GM18870 (cell line): ENCODE data around the gene BABAM2.

ENCODE experiments used
- ATAC-seq: cut with Tn5 transposase; IDR thresholded peaks from one replicate; pipeline ENCODE4 v1.9.1; 2021; ENCODE audit warnings: moderate library complexity; ENCODE audit not compliant: unreplicated experiment

The BABAM2 gene

DNA sequence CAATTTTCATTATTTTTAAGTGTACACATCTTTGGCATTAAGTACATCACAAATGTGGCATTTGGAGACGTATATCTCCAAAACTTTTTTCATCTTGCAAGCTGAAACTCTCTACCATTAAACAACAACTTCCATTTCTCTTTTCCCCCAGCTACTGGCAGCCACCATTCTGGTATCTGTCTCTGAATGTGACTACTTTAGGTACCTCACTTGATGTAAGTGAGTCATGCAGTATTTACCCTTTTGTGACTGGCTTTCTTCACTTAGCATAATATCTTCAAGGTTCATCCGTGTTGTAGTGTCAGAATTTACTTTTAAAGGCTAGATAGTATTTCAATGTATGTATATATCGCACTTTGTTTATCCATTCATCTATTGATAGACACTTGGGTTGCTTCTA lies 17.0 kb downstream of the BABAM2 start:
- ATAC-seq = no peak

DNA sequence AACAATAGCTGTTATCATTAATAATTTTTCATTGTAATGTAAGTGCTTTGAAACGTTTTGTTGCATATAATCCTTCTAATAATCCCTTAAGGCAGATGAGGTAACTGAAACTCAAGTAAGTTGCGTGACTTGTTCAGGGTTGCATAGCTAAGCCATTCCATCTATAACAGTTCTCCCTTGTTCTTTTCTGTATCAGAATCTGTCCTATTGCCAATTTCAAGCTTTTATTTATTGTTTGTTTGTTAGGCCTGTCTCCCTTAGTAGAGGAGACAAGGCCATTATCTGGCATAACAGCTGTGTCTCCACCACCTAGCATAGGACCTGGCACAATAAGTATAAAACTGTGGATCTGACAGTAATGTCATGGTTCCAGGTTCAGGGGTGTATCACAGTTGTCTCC lies 19.4 kb downstream of the BABAM2 start:
- ATAC-seq = no peak

DNA sequence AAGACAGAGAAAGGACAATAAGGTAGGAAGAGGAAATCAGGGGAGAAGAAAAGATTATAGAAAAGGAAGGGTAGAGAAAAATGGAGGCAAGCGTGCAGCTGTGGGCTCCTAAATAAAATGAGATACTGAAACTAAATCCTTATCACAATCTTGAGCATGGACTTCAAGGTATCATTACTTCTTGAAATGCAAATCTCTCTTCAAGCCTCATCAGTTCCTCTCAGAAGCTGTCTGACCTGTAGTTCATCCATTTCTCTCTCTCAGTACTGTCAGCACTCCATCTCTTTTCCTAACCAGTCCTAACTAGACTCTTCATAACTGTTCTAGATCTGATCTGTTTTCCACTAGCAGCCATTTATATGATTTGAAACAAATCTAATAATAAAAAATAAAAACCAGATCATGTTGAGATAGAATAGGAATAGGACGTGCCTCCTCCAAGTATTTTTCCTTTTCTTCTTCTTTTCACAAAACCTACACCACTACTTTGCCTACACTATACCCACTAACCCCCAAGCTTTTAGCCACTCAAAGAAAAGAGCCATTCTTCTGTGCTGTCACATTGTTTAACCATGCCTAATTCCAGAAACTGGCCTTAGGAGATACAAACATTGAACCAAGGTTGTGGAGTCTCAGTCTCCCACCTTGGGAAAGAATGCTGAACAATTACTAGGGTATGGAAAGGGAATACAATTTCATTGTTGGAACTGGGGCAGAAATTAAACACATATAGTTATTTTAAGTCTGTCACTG lies 21.1 kb downstream of the BABAM2 start:
- ATAC-seq = no peak

DNA sequence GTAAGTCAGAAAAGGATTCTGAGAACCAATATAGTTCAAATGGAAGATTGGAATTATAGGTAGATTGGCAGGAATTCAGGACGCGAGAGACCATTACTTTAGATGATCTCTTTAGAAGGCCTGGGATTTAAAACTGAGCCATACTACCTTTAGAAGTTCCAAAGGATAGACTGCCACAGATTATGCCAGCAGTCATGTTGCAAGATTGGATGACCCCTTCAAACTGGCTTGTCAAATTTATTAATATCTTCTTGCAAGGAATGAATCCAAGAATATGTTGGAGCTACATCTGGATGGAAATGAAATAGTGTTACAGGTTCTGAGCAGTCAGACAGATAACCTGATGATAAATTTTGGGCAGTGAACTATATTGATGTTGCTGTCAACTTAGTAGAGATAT lies 22.0 kb downstream of the BABAM2 start:
- ATAC-seq = no peak

DNA sequence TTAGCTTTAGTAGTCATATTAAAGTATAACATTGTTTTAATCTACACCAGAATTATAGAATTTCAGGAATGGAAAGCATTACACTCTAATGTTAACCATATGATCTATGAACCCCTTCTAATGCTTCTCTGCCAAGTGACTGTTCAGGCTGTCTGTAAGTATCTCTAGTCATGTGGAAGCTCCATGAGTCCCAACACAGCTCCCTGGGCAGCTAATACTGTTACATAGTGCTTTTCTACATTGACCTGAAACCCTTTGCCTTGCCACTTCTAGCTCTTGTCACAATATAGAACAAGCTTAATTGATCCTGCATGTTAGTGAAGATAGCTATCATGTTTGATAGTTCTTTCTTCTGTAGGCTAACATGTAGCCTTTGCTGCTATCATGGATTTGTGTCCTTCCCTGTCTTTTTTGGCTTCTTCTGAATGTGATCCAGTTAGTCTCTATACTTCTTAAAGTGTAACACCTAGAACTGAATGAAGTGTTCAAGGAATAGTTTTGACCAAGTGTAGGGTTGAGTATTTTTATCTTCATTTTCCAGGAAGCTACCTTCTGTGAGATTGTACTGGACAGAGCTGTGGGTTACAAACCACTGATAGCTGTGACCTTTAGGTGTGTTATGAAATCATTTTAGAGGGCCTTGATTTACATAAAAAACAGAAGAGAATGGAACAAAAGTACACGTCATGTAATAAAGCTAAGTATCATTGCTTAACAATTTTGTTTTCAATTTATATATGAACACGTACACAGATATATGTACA lies 23.7 kb downstream of the BABAM2 start:
- no peak for ATAC-seq

DNA sequence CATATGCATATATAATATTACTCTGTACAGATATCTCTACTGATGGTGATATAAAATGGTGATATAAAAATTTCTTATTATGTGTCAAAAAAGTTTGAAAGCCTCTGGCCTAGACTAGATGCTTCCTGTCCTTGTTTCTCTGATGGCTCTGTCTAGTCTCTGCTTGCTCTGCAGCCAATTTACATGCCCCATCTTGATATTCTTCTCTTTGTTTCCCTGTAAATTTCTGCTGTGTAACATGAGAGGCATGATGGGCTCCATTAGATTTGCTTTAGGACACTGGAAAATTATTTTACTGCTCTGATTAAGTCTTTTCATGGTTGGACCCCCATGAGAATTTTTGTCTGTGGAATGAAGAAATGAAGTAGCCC lies 24.3 kb downstream of the BABAM2 start:
- no peak for ATAC-seq

DNA sequence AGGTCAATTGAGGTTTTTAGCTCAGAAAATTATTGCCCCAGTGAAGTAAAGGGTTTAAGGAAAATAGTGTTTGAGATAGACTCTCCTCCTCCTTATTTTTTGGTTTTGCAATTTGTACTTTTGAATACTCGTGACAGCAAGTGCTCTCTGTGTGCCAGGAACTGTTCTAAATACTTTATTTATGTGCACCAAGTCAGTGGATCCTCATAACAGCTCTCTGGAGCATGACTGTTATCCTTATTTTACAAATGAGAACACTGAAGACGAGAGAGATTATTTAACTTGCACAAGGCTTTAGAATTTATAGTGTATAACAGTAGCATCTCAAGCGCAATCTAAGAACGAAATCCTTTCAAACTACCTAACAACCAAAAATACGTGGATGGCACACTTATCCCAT lies 24.7 kb downstream of the BABAM2 start:
- no peak for ATAC-seq

DNA sequence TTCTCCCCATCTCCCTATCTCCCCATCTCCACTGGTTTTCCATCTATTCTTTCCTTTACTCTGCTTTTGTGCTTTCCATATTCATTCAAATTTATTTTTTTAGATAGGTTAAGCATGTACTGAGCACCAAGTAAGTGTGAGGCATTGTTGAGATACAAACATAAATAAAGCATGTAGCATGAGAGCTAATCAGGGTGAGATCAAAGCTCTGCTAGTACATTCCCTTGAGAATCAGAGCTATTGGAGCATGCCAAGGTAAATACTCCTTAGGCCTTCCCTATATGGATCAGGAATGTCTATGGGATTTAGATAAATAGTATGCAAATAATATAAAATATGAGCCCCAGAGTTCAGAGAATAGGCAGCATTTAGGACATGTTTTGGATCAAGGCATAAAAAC lies 25.3 kb downstream of the BABAM2 start:
- ATAC-seq = no peak

DNA sequence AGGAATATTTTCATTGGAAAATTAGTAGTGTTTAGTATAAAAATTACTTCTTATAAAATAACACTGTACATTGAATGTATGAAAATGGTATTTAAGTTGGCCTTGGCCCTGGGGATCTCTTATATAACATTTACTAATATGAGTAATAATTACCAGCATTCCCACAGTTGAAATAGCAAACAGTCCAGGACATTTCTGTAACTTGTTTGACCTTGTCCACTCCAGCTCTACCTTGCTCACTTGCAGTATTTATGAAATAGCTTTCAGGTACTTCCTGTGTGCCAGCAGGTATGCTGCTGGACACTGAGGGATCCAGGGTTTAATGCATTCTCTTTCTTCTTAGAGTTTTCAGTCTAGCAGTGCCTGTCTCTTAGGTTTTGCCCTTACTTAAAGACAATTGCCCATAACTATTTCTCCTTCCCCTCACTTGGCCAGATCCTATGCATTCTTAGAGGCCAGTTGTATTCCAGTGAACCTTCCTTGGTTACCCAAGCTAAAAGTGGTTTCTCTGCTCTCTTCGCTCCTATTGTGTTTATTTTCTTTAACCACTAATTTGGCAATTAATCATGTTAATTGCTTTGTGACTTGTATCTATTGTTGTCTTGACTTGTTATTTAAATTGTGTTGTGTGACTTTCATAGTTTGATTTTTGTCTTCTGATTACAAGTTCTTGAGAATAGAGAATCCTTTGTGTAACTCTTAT lies 25.9 kb downstream of the BABAM2 start:
- no peak for ATAC-seq

DNA sequence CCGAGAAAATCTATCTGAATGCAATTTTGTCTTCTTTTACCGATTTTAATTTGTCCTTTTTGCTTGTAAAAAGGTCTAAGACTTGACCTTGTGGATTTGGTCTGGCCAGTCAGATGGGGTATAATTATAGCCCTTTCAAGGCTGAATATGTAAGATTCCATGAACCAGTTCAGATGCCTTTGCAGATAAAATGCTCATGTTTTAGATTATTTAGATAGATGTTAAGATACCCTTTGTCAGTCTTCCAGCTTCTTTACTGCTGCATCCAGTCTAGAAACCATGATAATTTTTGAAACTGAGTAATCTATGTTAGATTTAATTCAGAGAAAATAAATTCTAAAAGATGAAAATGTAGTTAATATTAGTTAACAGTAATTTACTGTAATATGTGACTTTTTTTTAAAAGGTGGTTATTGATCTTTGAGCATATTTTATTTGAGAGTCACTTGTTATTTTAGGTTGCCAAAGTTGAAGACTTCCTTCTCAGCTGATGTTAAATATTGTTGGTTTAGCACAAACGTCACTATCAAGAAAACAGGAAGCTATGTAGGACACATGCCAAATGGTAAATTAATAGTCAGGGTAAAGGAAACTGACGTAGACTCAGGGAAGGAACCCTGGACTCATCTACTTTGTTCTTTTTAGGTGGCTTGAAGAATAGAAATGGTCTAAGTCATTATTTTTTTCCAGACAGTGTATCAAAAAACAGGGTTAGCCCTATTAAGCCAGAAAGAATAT lies 29.8 kb downstream of the BABAM2 start:
- no peak for ATAC-seq

DNA sequence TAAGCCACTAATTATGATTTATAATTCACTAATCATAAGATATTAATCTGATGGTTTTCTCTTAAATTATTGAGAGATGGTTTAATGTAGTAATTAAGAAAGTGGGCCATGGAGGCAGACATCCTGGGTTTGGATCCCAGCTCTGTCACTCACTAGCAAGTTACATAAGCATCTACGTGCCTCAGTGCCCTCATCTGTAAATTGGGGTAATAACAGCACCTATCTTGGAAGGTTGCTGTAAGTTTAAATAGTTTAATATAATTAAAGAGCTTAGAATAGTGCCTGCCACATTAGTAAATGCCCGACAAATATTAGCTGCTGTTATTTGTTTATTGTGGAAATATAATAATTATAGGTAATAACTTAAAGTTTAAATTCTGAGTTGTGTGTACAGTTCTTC lies 30.9 kb downstream of the BABAM2 start:
- ATAC-seq = no peak

DNA sequence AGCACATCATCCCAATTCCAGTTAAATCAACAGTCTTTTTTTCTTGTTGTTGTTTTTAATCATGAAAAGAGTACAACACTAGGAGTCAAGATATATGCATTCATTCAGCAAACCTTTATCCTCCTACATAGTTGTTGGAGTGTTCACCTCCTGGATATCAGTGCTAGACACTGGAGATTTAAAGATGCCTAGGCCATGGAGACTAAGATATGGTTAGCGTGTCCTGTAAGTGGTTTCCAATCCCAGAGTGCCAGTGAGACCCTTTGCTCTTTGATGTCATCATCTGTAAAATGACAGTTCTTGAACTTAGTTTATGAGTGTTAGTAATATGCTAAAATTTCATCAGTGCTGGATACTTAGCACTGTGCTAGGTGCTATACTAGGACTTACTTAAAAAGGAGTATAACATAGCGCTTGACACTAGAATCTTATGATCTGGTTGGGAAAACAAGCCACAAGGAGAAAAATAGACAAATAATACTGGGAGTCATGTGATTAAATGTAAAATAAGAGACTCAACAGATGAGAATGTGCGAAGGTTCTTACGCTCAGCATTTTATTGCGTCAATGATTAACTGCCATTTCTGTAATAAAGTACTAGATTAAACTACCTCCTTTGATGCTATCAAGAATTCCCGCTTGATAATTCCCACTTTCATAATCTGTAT lies 31.5 kb downstream of the BABAM2 start:
- no peak for ATAC-seq

DNA sequence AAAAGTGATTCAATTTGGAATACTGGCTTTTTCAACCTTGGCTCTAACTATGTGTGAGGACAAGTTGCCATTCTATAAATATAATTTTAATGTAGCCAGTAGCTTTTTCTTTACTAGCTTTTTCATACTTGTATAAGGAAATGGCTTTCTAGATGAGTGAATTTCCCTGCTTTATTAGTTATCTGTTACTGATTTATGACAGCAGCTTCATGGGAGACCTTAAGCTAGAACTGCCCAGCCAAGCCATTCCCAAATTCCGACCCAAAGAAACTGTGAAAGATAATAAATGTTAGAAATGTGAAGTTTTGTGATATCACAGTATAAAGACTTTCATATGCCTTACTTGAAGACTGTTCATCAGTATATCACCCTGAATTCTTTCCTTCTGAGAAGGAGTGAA lies 32.3 kb downstream of the BABAM2 start:
- no peak for ATAC-seq

DNA sequence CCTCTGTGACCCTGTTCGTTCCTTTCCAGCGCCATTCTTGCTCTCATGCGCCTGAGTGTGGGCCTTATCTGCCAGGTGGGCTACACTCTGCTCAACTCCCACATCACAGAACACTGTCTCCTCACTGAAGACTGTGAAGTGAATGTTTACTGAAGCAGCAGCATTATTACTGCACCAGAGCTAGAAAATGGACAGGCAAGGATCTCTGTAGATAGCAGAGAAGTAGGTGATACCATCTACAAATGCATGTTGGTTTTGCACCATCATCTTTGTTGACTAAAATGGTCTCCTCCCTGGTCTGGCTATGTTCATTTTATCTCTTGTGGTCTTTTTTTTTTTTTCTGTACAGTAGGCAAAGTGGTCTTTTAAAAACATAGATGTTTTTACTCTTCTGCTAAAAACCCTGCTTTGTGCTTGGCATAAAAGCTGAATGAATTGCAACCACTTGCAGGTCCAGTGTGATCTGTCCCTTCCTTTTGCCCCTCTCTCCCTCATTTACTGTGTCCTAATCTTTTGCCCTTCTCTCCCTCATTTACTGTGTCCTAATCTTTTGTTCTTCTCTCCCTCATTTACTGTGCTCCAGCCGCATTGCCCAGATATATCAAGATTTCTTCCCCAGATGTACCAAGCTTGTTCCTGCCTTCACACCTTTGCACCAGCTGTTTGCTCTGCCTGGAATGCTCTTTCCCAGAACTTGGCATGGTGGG lies 35.4 kb downstream of the BABAM2 start:
- ATAC-seq = no peak

DNA sequence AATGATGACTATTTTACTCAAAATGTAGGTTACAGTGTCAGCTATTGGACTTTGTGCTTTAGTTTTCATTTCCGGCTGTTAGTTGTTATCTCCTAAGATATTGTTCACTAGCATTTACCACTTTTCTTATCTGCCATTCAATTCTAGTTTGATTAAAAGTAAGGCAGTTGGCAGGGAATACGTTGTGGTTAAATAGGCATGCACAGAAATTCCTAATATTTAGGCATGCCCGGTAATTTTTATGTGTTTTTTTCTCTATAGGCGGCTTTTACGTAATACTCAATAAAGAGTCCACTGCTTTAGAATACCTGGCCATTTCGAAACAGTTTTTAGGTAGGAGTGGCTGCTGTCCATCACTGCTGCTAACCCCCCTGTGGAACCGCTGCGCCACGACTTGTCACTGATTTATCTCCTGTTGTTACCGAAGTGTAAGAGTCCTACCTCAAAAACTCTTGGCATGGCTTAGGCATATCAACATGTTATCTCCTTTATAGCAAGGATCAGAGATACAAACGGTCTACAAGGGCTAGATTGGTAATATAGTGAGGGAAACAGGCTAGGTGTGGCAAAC lies 39.5 kb downstream of the BABAM2 start:
- ATAC-seq = no peak

DNA sequence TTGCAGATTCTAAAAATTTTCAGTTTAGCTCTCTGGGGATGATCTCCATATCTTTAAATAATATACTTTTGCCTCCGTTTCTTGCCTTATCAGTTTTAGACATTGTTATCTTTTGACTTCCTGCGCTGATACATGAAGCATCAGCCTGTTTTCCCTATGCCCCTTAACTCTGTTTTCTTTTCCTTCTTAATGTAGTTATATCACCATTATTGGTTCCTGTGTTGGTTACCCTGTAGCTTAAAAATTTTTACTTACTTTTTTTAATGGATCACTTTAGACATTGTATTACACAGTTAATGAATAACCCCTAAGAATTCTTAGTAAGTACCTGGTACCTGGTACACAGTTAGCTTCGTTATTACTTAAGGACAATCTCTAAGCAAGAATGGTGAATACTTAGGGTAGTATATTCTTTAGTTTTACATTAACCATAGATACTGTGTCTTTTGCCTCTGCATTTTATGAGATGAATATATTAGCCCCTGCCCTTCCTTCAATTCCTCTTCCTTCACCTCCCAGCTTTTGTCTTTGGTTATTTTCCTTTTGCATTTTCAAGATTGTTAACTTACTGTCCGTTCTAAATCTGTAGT lies 40.9 kb downstream of the BABAM2 start:
- ATAC-seq = no peak

DNA sequence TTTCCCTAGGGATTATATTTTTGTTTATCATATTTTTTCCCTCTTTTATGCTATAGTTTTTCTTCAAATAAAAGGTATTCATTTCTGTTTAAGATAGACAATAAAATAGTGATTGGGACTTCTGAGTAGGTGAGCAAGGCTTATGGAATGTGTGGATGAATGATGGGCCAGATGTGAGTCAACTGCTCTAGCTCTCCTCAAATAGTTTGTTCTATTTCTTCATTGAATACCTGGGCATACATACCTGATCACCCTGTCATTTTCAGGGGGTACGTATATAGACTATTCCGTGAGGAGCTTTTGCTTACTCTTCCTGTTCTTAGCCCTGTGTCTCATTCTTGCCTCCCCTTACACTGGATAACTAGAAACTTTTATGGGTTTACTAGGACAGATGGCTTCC lies 41.9 kb downstream of the BABAM2 start:
- no peak for ATAC-seq

DNA sequence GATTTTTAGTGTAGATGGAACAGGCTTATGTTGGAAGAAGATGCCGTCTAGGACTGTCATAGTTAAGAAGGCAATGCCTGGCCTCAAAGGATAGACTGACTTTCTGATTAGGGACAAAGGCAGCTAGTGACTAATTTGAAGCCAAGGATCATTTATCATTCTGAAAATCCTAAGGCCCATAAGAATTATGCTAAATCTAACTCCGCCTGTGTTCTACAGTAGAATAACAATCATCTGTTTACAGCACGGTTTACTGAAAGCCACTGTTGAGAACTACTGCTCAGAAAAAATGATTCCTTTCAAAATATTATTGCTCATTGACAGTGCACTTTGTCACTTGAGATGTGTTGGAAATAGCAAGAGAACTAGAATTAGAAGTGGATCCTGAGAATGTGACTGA lies 44.5 kb downstream of the BABAM2 start:
- no peak for ATAC-seq

DNA sequence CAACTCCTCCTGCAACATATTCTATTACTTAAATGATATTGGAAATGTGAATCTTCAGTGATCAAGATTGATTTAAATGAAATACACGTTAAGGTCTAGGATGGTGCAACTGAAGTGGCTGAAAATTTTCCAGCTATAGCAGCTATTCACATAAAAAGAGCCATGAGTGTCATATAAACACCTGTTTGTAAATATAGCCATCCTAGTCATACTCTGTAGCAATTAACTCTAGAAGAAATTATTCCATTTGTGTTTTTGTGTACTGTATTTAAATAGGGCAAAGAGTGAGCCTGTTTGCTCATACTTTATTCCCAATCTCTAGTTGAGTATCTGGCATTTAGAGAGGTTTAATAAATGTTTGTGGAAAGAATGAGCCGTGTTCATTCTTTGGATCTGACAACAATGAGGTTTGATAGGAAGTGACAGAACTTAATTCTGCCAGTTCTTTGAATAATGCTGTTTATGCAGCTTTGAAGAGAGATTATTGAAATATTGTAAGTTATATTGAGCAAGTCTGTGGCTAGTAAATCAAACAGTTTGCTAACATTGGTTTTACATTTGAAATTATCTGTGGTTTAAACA lies 49.7 kb downstream of the BABAM2 start:
- ATAC-seq = no peak
